ENCODE results near the gene GNG12.
A peak's percentile ranks its signal among the peaks of the same experiment; 100 is the strongest.

Gene GNG12

DNA sequence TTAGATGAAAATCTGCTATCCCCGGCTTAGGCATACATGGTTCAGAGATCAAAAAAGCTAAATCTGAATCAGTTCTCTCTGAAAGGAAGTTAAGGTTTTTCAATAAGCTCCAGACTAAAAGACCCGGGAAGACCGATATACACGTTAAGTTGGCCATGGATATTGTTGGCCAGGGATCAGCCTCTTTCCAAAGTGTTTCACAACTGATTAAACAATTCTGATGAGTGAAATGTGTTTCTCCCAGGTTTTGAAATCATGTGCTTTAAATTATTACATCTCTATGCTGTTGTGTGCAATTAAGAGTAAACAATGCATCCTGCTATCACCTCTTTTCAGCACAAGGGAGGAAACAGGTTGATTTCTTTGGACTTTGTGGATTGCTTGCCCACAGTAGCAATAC is 23.7 kb upstream of the GNG12 start:
- Histone ChIP-seq H3K27me3 (replicated peaks; ENCODE audit: control insufficient read depth, insufficient read depth, low read length) (no peaks in the 10 kb centered on the region), H3K9ac (ENCODE audit: low read length) (no peak overlapping the region)

DNA sequence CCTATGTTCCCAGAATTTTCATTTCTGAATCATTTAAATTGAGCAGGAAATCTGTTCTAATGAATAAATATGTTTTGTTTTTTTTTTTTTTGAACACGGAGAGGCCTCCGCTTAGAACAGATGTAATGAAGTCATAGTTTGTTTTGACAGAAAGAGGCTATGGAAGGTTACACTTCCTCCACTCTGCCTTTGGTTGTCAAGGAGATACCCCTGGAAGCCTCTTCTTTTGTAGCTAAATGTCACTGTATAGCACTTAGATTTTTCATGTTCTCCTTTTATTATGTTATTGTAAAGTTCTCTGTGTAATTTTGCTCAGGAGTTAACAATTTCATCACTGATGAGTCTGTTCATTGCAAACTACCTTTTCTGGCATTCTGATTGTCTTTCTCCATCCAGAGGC is 22.7 kb upstream of the GNG12 start:
- Histone ChIP-seq H3K27me3 (replicated peaks; ENCODE audit: control insufficient read depth, insufficient read depth, low read length) (no peaks in the 10 kb centered on the region), H3K9ac (ENCODE audit: low read length) (no peak overlapping the region), H3K36me3 (ENCODE audit: control insufficient read depth, insufficient read depth, low read length, severe bottlenecking) (no peaks in the 10 kb centered on the region), H3K9me3 (ENCODE audit: control insufficient read depth, low read length) (no peaks in the 10 kb centered on the region), H3K4me1 (ENCODE audit: control insufficient read depth, insufficient read depth, low read length) (peaks cover 9% of the 10 kb centered on the region), H3K4me3 (ENCODE audit: low read length) (no peak overlapping the region)
- no peak for DNase-seq (ENCODE audit: low read depth)

More for the DNA sequence above, 23.7 kb upstream of the GNG12 start:
- H3K9me3 ChIP-seq (ENCODE audit: control insufficient read depth, low read length) = no peaks in the 10 kb centered on the region
- H3K4me1 ChIP-seq (ENCODE audit: control insufficient read depth, insufficient read depth, low read length) = peaks cover 8% of the 10 kb centered on the region
- no peak for DNase-seq (ENCODE audit: low read depth)
- no peak overlapping the region for H3K4me3 ChIP-seq (ENCODE audit: low read length)
- no peaks in the 10 kb centered on the region for H3K36me3 ChIP-seq (ENCODE audit: control insufficient read depth, insufficient read depth, low read length, severe bottlenecking)

DNA sequence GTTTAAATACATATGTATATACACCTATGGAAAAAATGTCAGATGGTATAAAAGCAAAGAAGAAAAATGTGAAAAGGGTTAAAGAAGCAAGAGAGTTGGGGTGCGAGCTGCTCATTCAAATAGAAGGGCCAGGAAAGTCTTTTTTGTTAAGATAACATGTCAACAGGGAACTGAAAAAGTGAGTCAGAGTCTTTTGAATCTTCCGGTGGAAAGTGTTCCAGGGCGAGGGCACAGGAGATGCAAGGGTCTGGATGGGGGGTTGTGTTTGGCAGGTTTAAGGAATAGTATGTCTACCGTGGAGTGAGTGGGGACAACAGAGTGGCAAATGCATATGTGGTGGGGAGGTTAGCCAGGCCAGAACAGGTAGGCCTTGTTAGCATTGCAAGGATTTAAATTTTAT is 22.2 kb upstream of the GNG12 start:
- DNase-seq (ENCODE audit: low read depth) = no peak
- no peak overlapping the region for H3K4me3 ChIP-seq (ENCODE audit: low read length)
- peaks cover 14% of the 10 kb centered on the region for H3K4me1 ChIP-seq (ENCODE audit: control insufficient read depth, insufficient read depth, low read length)
- no peaks in the 10 kb centered on the region for H3K27me3 ChIP-seq (replicated peaks; ENCODE audit: control insufficient read depth, insufficient read depth, low read length)
- H3K9ac ChIP-seq (ENCODE audit: low read length) = no peak overlapping the region
- H3K9me3 ChIP-seq (ENCODE audit: control insufficient read depth, low read length) = no peaks in the 10 kb centered on the region
- H3K36me3 ChIP-seq (ENCODE audit: control insufficient read depth, insufficient read depth, low read length, severe bottlenecking) = no peaks in the 10 kb centered on the region

GRCh38 chr1:67853704-67854103 is 20.4 kb upstream of the GNG12 start:
- Histone ChIP-seq H3K9ac (ENCODE audit: low read length) (no peak overlapping the region), H3K27me3 (replicated peaks; ENCODE audit: control insufficient read depth, insufficient read depth, low read length) (no peaks in the 10 kb centered on the region), H3K4me1 (ENCODE audit: control insufficient read depth, insufficient read depth, low read length) (peaks cover 18% of the 10 kb centered on the region), H3K9me3 (ENCODE audit: control insufficient read depth, low read length) (no peaks in the 10 kb centered on the region), H3K36me3 (ENCODE audit: control insufficient read depth, insufficient read depth, low read length, severe bottlenecking) (no peaks in the 10 kb centered on the region), H3K4me3 (ENCODE audit: low read length) (no peak overlapping the region)
- peak; percentile 85 for DNase-seq (ENCODE audit: low read depth)

GRCh38 chr1:67851800-67852199 is 18.5 kb upstream of the GNG12 start:
- peaks cover 14% of the 10 kb centered on the region for H3K4me1 ChIP-seq (ENCODE audit: control insufficient read depth, insufficient read depth, low read length)
- no peaks in the 10 kb centered on the region for H3K27me3 ChIP-seq (replicated peaks; ENCODE audit: control insufficient read depth, insufficient read depth, low read length)
- H3K4me3 ChIP-seq (ENCODE audit: low read length) = no peak overlapping the region
- H3K9me3 ChIP-seq (ENCODE audit: control insufficient read depth, low read length) = no peaks in the 10 kb centered on the region
- no peak overlapping the region for H3K9ac ChIP-seq (ENCODE audit: low read length)
- DNase-seq (ENCODE audit: low read depth) = no peak
- no peaks in the 10 kb centered on the region for H3K36me3 ChIP-seq (ENCODE audit: control insufficient read depth, insufficient read depth, low read length, severe bottlenecking)

DNA sequence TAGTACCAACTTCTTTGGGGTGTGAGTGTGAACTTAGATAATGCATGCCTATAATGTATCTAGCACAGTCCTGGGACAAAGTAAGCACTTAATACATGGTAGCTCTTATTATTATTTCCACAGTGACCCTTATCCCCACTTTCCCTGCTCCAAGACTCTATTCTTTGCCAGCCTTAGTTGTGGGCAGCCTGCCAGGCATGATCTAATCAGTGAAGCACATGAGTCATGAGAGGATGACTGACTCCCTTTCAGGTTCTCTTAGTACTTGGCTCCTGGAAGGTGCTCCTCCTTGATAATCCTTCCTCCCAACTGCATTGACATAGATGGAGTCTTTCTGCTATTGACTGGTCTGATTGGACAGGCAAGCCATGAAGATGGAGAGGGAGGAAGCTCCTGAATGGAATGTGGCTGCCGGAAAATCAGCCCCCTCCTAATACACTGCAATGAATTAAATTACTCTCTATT is 17.4 kb upstream of the GNG12 start:
- H3K9me3 ChIP-seq (ENCODE audit: control insufficient read depth, low read length) = no peaks in the 10 kb centered on the region
- no peaks in the 10 kb centered on the region for H3K27me3 ChIP-seq (replicated peaks; ENCODE audit: control insufficient read depth, insufficient read depth, low read length)
- peak; percentile 83 for DNase-seq (ENCODE audit: low read depth)
- peak overlapping the region; percentile 18 for H3K9ac ChIP-seq (ENCODE audit: low read length)
- peak overlapping the region; percentile 12 for H3K4me3 ChIP-seq (ENCODE audit: low read length)
- H3K36me3 ChIP-seq (ENCODE audit: control insufficient read depth, insufficient read depth, low read length, severe bottlenecking) = no peaks in the 10 kb centered on the region
- H3K4me1 ChIP-seq (ENCODE audit: control insufficient read depth, insufficient read depth, low read length) = peaks cover 13% of the 10 kb centered on the region

GRCh38 chr1:67850151-67850551 is 16.9 kb upstream of the GNG12 start:
- peaks cover 13% of the 10 kb centered on the region for H3K4me1 ChIP-seq (ENCODE audit: control insufficient read depth, insufficient read depth, low read length)
- H3K27me3 ChIP-seq (replicated peaks; ENCODE audit: control insufficient read depth, insufficient read depth, low read length) = no peaks in the 10 kb centered on the region
- H3K9ac ChIP-seq (ENCODE audit: low read length) = peak overlapping the region; percentile 18
- DNase-seq (ENCODE audit: low read depth) = peak; percentile 74
- no peaks in the 10 kb centered on the region for H3K36me3 ChIP-seq (ENCODE audit: control insufficient read depth, insufficient read depth, low read length, severe bottlenecking)
- H3K4me3 ChIP-seq (ENCODE audit: low read length) = peak overlapping the region; percentile 12
- no peaks in the 10 kb centered on the region for H3K9me3 ChIP-seq (ENCODE audit: control insufficient read depth, low read length)

- Histone ChIP-seq H3K27me3 (replicated peaks; ENCODE audit: control insufficient read depth, insufficient read depth, low read length) (no peaks in the 10 kb centered on the region), H3K4me1 (ENCODE audit: control insufficient read depth, insufficient read depth, low read length) (peaks cover 30% of the 10 kb centered on the region), H3K9me3 (ENCODE audit: control insufficient read depth, low read length) (no peaks in the 10 kb centered on the region), H3K4me3 (ENCODE audit: low read length) (no peak overlapping the region), H3K36me3 (ENCODE audit: control insufficient read depth, insufficient read depth, low read length, severe bottlenecking) (no peaks in the 10 kb centered on the region), H3K9ac (ENCODE audit: low read length) (no peak overlapping the region)
- no peak for DNase-seq (ENCODE audit: low read depth)
Observed at GRCh38 chr1:67847466-67847865, 14.2 kb upstream of the GNG12 start.

- no peak for DNase-seq (ENCODE audit: low read depth)
- no peaks in the 10 kb centered on the region for H3K36me3 ChIP-seq (ENCODE audit: control insufficient read depth, insufficient read depth, low read length, severe bottlenecking)
- H3K4me1 ChIP-seq (ENCODE audit: control insufficient read depth, insufficient read depth, low read length) = peaks cover 30% of the 10 kb centered on the region
- H3K9ac ChIP-seq (ENCODE audit: low read length) = no peak overlapping the region
- H3K9me3 ChIP-seq (ENCODE audit: control insufficient read depth, low read length) = no peaks in the 10 kb centered on the region
- no peaks in the 10 kb centered on the region for H3K27me3 ChIP-seq (replicated peaks; ENCODE audit: control insufficient read depth, insufficient read depth, low read length)
- H3K4me3 ChIP-seq (ENCODE audit: low read length) = no peak overlapping the region
Observed at GRCh38 chr1:67846538-67846937, 13.3 kb upstream of the GNG12 start.

GRCh38 chr1:67844988-67845387 is 11.7 kb upstream of the GNG12 start:
- Histone ChIP-seq H3K9ac (ENCODE audit: low read length) (no peak overlapping the region), H3K4me1 (ENCODE audit: control insufficient read depth, insufficient read depth, low read length) (peaks cover 33% of the 10 kb centered on the region), H3K4me3 (ENCODE audit: low read length) (no peak overlapping the region), H3K9me3 (ENCODE audit: control insufficient read depth, low read length) (no peaks in the 10 kb centered on the region), H3K36me3 (ENCODE audit: control insufficient read depth, insufficient read depth, low read length, severe bottlenecking) (no peaks in the 10 kb centered on the region), H3K27me3 (replicated peaks; ENCODE audit: control insufficient read depth, insufficient read depth, low read length) (no peaks in the 10 kb centered on the region)
- DNase-seq (ENCODE audit: low read depth) = no peak

- Histone ChIP-seq H3K4me1 (ENCODE audit: control insufficient read depth, insufficient read depth, low read length) (peaks cover 44% of the 10 kb centered on the region), H3K27me3 (replicated peaks; ENCODE audit: control insufficient read depth, insufficient read depth, low read length) (no peaks in the 10 kb centered on the region), H3K9me3 (ENCODE audit: control insufficient read depth, low read length) (no peaks in the 10 kb centered on the region), H3K36me3 (ENCODE audit: control insufficient read depth, insufficient read depth, low read length, severe bottlenecking) (no peaks in the 10 kb centered on the region), H3K9ac (ENCODE audit: low read length) (peak overlapping the region; percentile 50), H3K4me3 (ENCODE audit: low read length) (peak overlapping the region; percentile 27)
- DNase-seq (ENCODE audit: low read depth) = peak; percentile 54
Observed at GRCh38 chr1:67843746-67844145, 10.5 kb upstream of the GNG12 start.

- no peaks in the 10 kb centered on the region for H3K27me3 ChIP-seq (replicated peaks; ENCODE audit: control insufficient read depth, insufficient read depth, low read length)
- peaks cover 48% of the 10 kb centered on the region for H3K4me1 ChIP-seq (ENCODE audit: control insufficient read depth, insufficient read depth, low read length)
- no peaks in the 10 kb centered on the region for H3K9me3 ChIP-seq (ENCODE audit: control insufficient read depth, low read length)
- peak overlapping the region; percentile 27 for H3K4me3 ChIP-seq (ENCODE audit: low read length)
- DNase-seq (ENCODE audit: low read depth) = no peak
- no peaks in the 10 kb centered on the region for H3K36me3 ChIP-seq (ENCODE audit: control insufficient read depth, insufficient read depth, low read length, severe bottlenecking)
- peak overlapping the region; percentile 50 for H3K9ac ChIP-seq (ENCODE audit: low read length)
Observed at GRCh38 chr1:67843331-67843730, 10.1 kb upstream of the GNG12 start.
